A549 (cell line): ENCODE measurements around the gene FZD10. TPM values are rescaled to one million over a fixed set of nuclear protein-coding genes. Genes with fewer than 3 reads are reported as not detected.

Experiments
- ATAC-seq, 2 experiments: fragments of 200-7000 bp in 1 of 2; fragments of >200 bp in 1 of 2; cut with Nextera tagmentation in 1 of 2; cut with Tn5 transposase in 1 of 2; 3 replicates each; pipeline versions ENCODE4 v1.8.0 to v1.9.1; 2018 to 2020; ENCODE audit warnings: mild to moderate bottlenecking in 1 of 2, moderate library complexity in 1 of 2
- CTCF ChIA-PET: fragments of 300-600 bp; sonication (Branson Sonifier 250); formaldehyde crosslinking; extraction: SDS; loops from one replicate; lab custom pipeline; 2021; ENCODE audit warnings: antibody characterized with exemption, inconsistent platforms; lab: Yijun Ruan, JAX
- POLR2A ChIA-PET: fragments of 350-600 bp; formaldehyde crosslinking; extraction: SDS; loops from one replicate; lab custom pipeline; 2021; ENCODE audit warnings: antibody characterized with exemption, inconsistent platforms; lab: Yijun Ruan, JAX
- DNase-seq, 2 experiments: peaks; one replicate each; pipeline versions ENCODE4 v3.0.0 to v3.0.0-alpha.2; 2011 to 2016; ENCODE audit warnings: low read depth in 1 of 2, low spot score in 1 of 2
- FAIRE-seq: peaks from 2 replicates; lab custom pipeline; 2011; peaks lifted over from hg19 to GRCh38; lab: Jason Lieb, UNC
- H3K27ac ChIP-seq, 2 experiments: fragments of >200 bp; sonication (Bioruptor Twin); formaldehyde crosslinking; 3 replicates each; pipeline ENCODE4 v1.5.1; 2016 to 2017
- H3K4me1 ChIP-seq: fragments of >200 bp; sonication (Bioruptor Twin); formaldehyde crosslinking; 3 replicates; pipeline ENCODE4 v1.6.1; 2016
- H3K4me2 ChIP-seq: fragments of >200 bp; sonication (Bioruptor Twin); formaldehyde crosslinking; 3 replicates; pipeline ENCODE4 v1.6.1; 2016
- H3K4me3 ChIP-seq: fragments of >200 bp; sonication (Bioruptor Twin); formaldehyde crosslinking; 3 replicates; pipeline ENCODE4 v1.5.1; 2016
- H3K9me3 ChIP-seq: fragments of >200 bp; sonication (Bioruptor Twin); formaldehyde crosslinking; 3 replicates; pipeline ENCODE4 v1.6.1; 2016
- CBX8 ChIP-seq: fragments of 200-600 bp; sonication (generic); IDR thresholded peaks from 2 replicates; pipeline ENCODE4 v1.6.1; 2016
- CEBPB ChIP-seq, 2 experiments: fragments of >200 bp in 1 of 2; sonication (Bioruptor Twin) in 1 of 2; formaldehyde crosslinking in 1 of 2; IDR thresholded peaks; 2 replicates each; pipeline ENCODE4 v1.6.1; 2012 to 2016
- CHD4 ChIP-seq: fragments of 200-600 bp; sonication (generic); IDR thresholded peaks from 2 replicates; pipeline ENCODE4 v1.6.1; 2016; ENCODE audit warnings: antibody characterized with exemption, mild to moderate bottlenecking, borderline replicate concordance
- EHMT2 ChIP-seq: fragments of 200-600 bp; sonication (generic); IDR thresholded peaks from 2 replicates; pipeline ENCODE4 v1.6.1; 2016; ENCODE audit warnings: antibody characterized with exemption, low read depth, mild to moderate bottlenecking, moderate library complexity
- EP300 ChIP-seq, 2 experiments: fragments of >200 bp; sonication (Bioruptor Twin); formaldehyde crosslinking; IDR thresholded peaks; 2 replicates in 1 of 2; 3 replicates in 1 of 2; pipeline ENCODE4 v1.6.1; 2016 to 2017
- FOSL2 ChIP-seq, 2 experiments: fragments of 450-650 bp in 1 of 2; fragments of >200 bp in 1 of 2; sonication (Bioruptor Twin) in 1 of 2; formaldehyde crosslinking; IDR thresholded peaks; 2 replicates each; pipeline versions ENCODE4 v1.5.0 to v1.6.1; 2016 to 2020; ENCODE audit warnings: mild to moderate bottlenecking in 1 of 2, moderate library complexity in 1 of 2
- FOXS1 ChIP-seq: fragments of 250-450 bp; sonication (Bioruptor Pico); IDR thresholded peaks from 2 replicates; pipeline ENCODE4 v1.5.0; 2020; ENCODE audit warnings: mild to moderate bottlenecking, moderate library complexity
- HDAC2 ChIP-seq: fragments of 200-600 bp; sonication (generic); IDR thresholded peaks from 2 replicates; pipeline ENCODE4 v1.6.1; 2016
- HEYL ChIP-seq: fragments of 250-450 bp; sonication (Bioruptor Pico); IDR thresholded peaks from 2 replicates; pipeline ENCODE4 v1.8.0; 2021; ENCODE audit warnings: mild to moderate bottlenecking, moderate library complexity
- HOXB13 ChIP-seq: fragments of 250-450 bp; sonication (Bioruptor Pico); IDR thresholded peaks from 2 replicates; pipeline ENCODE4 v1.5.0; 2020; ENCODE audit warnings: low read depth, mild to moderate bottlenecking, moderate library complexity
- JUN ChIP-seq, 2 experiments: fragments of >200 bp; sonication (Bioruptor Twin); formaldehyde crosslinking; IDR thresholded peaks; 2 replicates in 1 of 2; 3 replicates in 1 of 2; pipeline ENCODE4 v1.6.1; 2016 to 2017
- JUNB ChIP-seq: fragments of >200 bp; sonication (Bioruptor Twin); formaldehyde crosslinking; IDR thresholded peaks from 2 replicates; pipeline ENCODE4 v1.6.1; 2016
- KDM1A ChIP-seq: fragments of 200-600 bp; sonication (generic); IDR thresholded peaks from 2 replicates; pipeline ENCODE4 v1.6.1; 2016; ENCODE audit warnings: low read depth, mild to moderate bottlenecking
- KDM5A ChIP-seq: fragments of 200-600 bp; sonication (generic); IDR thresholded peaks from 2 replicates; pipeline ENCODE4 v1.6.1; 2016; ENCODE audit warnings: antibody characterized with exemption, mild to moderate bottlenecking
- NFE2L2 ChIP-seq: fragments of 150-350 bp; conservative IDR thresholded peaks from 2 replicates; pipeline ENCODE4 v1.6.1; 2014; ENCODE audit warnings: low read length
- NPAS2 ChIP-seq: fragments of 250-450 bp; sonication (Bioruptor Pico); IDR thresholded peaks from 2 replicates; pipeline ENCODE4 v1.8.0; 2022; ENCODE audit warnings: mild to moderate bottlenecking, moderate library complexity, borderline replicate concordance
- RCOR1 ChIP-seq: fragments of 150-350 bp; IDR thresholded peaks from 2 replicates; pipeline ENCODE4 v1.6.1; 2014; ENCODE audit warnings: antibody characterized with exemption, low read length, low read depth
- RNF2 ChIP-seq: fragments of 200-600 bp; sonication (generic); IDR thresholded peaks from 2 replicates; pipeline ENCODE4 v1.6.1; 2016; ENCODE audit warnings: low read depth, mild to moderate bottlenecking, antibody characterized with exemption, moderate library complexity, borderline replicate concordance
- SREBF2 ChIP-seq: fragments of 450-650 bp; IDR thresholded peaks from 2 replicates; pipeline ENCODE4 v1.6.1; 2014; ENCODE audit warnings: mild to moderate bottlenecking, moderate library complexity
- ZFP36 ChIP-seq: fragments of 450-650 bp; IDR thresholded peaks from 2 replicates; pipeline ENCODE4 v1.6.1; 2014; ENCODE audit warnings: borderline replicate concordance; ENCODE audit not compliant: partially characterized antibody
- ZNF302 ChIP-seq: fragments of 250-450 bp; sonication (Bioruptor Pico); IDR thresholded peaks from 2 replicates; pipeline ENCODE4 v1.9.0; 2021; ENCODE audit warnings: inconsistent platforms, mild to moderate bottlenecking, moderate library complexity
- WGBS: methylation state at CpG from one replicate; pipeline ENCODE4 v1.1.6; 2017; ENCODE audit errors: missing lambda C conversion rate; 5-methylcytosine and 5-hydroxymethylcytosine counted together
- polyA plus RNA-seq, 4 experiments: library from polyadenylated mRNA; depleted of rRNA in 3 of 4; stranded (reverse); fragments of >200 nt; fragmentation: RNase III in 1 of 4; extraction: RNeasy Plus Mini Kit Qiagen cat#74134 plus additional on column Dnase treatment in 1 of 4; gene quantifications; 2 replicates in 3 of 4; 3 replicates in 1 of 4; pipeline ENCODE4 v1.2.3, GENCODE V29; 2011 to 2017
- TF ChIP-seq, protein P1 (sequence below): fragments of 150-350 bp; IDR thresholded peaks from 2 replicates; pipeline ENCODE4 v1.6.1; 2014; ENCODE audit warnings: low read depth, mild to moderate bottlenecking, low read length
- TF ChIP-seq, protein P2 (sequence below): fragments of >200 bp; sonication (Bioruptor Twin); formaldehyde crosslinking; IDR thresholded peaks from 3 replicates; pipeline ENCODE4 v1.6.1; 2016
- TF ChIP-seq, protein P3 (sequence below): fragments of 450-650 bp; IDR thresholded peaks from 2 replicates; pipeline ENCODE4 v1.6.1; 2014; ENCODE audit warnings: antibody characterized with exemption
- TF ChIP-seq, protein P4 (sequence below): IDR thresholded peaks from 2 replicates; pipeline ENCODE4 v1.6.1; 2012
- TF ChIP-seq, protein P5 (sequence below): fragments of >200 bp; sonication (Bioruptor Twin); formaldehyde crosslinking; IDR thresholded peaks from 3 replicates; pipeline ENCODE4 v1.5.1; 2016

The FZD10 gene
- polyA plus RNA-seq, 2 of the 4 experiments (the other 2 are of a cell fraction) = not detected

DNA sequence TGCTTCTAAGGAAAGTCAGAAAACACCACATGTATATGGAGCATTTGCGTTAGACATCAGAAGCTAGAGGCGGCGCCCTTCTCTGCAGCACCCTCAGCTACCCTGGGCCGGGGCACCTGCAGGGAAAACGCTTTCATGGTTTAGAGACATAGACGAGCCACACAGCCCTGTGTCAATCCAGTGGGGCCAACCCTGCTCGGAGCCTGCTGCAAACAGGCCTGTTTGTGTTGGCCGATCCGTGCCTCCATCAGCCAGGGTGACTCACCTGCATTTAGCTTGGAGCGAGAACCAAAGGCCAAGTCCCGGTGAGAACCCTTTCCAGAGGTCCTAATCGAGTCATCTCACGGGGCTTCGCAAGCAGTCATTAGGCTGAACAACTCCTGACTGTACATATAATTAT lies 19.5 kb upstream of the FZD10 start:
- H3K4me1 ChIP-seq = no peaks in the 10 kb centered on the region
- no peak overlapping the region for H3K4me2 ChIP-seq
- no peak for FAIRE-seq
- no peak for DNase-seq
- ChIA-PET POLR2A (no interaction called here), CTCF (no interaction called here)
- H3K4me3 ChIP-seq = no peak overlapping the region
- no peak for ATAC-seq
- no peak overlapping the region for H3K27ac ChIP-seq
- 51% methylated on average over 14 of the region's 14 CpGs for WGBS
- TF ChIP-seq, protein P1, sequence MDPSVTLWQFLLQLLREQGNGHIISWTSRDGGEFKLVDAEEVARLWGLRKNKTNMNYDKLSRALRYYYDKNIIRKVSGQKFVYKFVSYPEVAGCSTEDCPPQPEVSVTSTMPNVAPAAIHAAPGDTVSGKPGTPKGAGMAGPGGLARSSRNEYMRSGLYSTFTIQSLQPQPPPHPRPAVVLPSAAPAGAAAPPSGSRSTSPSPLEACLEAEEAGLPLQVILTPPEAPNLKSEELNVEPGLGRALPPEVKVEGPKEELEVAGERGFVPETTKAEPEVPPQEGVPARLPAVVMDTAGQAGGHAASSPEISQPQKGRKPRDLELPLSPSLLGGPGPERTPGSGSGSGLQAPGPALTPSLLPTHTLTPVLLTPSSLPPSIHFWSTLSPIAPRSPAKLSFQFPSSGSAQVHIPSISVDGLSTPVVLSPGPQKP = no peak
- no peak for TF ChIP-seq RNF2
- TF ChIP-seq RCOR1 = no peak
- TF ChIP-seq CEBPB (IDR thresholded peaks at IDR 0.05) = no peak
- TF ChIP-seq HOXB13 (CRISPR knock-in tag) = no peak
- H3K9me3 ChIP-seq = no peaks in the 10 kb centered on the region

DNA sequence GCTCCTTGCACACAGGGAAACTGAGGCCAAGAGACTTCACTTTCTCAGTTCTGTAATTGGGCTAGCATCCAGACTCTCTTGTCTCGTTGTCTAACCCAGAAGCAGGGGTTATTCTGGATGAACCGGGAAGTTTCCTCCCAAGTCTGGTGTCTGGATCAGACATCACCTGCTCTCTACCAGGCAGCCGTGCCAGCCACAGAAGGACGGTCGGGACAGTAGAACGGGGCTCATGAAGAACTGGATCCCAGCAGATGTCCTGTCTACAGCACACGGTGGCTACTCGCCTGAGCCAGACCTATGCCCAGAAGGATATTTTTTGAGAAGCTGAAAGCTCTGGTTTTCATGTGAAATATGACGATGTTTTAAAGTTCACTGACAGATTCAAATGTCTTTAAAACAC lies 19.1 kb upstream of the FZD10 start:
- no peak for DNase-seq
- H3K27ac ChIP-seq = no peak overlapping the region
- 44% methylated on average over 9 of the region's 9 CpGs for WGBS
- no peaks in the 10 kb centered on the region for H3K9me3 ChIP-seq
- CTCF ChIA-PET = no interaction called here
- no peak for TF ChIP-seq RCOR1
- TF ChIP-seq KDM1A = no peak
- TF ChIP-seq CBX8 = no peak
- TF ChIP-seq, protein P2, sequence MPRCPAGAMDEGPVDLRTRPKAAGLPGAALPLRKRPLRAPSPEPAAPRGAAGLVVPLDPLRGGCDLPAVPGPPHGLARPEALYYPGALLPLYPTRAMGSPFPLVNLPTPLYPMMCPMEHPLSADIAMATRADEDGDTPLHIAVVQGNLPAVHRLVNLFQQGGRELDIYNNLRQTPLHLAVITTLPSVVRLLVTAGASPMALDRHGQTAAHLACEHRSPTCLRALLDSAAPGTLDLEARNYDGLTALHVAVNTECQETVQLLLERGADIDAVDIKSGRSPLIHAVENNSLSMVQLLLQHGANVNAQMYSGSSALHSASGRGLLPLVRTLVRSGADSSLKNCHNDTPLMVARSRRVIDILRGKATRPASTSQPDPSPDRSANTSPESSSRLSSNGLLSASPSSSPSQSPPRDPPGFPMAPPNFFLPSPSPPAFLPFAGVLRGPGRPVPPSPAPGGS = no peak
- TF ChIP-seq NFE2L2 = no peak
- no peak for TF ChIP-seq EP300 (IDR thresholded peaks at IDR 0.05)
- no peak for TF ChIP-seq EHMT2
- ATAC-seq = no peak
- H3K4me2 ChIP-seq = no peak overlapping the region
- FAIRE-seq = no peak
- no peak overlapping the region for H3K4me3 ChIP-seq
- POLR2A ChIA-PET = no interaction called here
- no peaks in the 10 kb centered on the region for H3K4me1 ChIP-seq

DNA sequence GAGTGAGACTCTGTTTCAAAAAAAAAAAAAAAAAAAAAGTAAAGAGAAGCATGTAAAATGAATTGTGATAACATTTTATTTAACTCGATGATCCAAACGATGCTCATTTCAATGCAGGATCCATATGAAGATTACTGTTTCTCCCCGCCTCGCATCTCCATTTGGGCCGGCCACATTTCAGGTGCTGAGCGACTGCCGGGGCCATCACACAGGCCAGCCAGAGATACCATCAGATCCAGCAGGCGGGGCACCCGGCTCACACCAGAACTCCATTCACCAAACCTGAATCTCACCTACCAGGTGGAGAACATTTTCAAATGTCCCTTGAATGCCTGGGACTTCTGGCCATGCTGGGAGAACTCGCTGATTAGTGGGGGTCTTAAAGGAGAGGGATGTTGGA lies 18.0 kb upstream of the FZD10 start:
- POLR2A ChIA-PET = no interaction called here
- FAIRE-seq (no peak), ATAC-seq (no peak), DNase-seq (no peak)
- no peak overlapping the region for H3K27ac ChIP-seq
- no peak for TF ChIP-seq FOSL2 (IDR thresholded peaks at IDR 0.05)
- TF ChIP-seq FOSL2 (CRISPR knock-in tag; IDR thresholded peaks at IDR 0.05) = no peak
- TF ChIP-seq, protein P3, sequence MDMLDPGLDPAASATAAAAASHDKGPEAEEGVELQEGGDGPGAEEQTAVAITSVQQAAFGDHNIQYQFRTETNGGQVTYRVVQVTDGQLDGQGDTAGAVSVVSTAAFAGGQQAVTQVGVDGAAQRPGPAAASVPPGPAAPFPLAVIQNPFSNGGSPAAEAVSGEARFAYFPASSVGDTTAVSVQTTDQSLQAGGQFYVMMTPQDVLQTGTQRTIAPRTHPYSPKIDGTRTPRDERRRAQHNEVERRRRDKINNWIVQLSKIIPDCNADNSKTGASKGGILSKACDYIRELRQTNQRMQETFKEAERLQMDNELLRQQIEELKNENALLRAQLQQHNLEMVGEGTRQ = no peak
- no peak for TF ChIP-seq RCOR1
- no peak for TF ChIP-seq NPAS2 (CRISPR knock-in tag)
- TF ChIP-seq, protein P4, sequence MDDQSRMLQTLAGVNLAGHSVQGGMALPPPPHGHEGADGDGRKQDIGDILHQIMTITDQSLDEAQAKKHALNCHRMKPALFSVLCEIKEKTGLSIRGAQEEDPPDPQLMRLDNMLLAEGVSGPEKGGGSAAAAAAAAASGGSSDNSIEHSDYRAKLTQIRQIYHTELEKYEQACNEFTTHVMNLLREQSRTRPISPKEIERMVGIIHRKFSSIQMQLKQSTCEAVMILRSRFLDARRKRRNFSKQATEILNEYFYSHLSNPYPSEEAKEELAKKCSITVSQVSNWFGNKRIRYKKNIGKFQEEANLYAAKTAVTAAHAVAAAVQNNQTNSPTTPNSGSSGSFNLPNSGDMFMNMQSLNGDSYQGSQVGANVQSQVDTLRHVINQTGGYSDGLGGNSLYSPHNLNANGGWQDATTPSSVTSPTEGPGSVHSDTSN = no peak
- TF ChIP-seq HDAC2 = no peak
- TF ChIP-seq HOXB13 (CRISPR knock-in tag) = no peak
- TF ChIP-seq, protein P5, sequence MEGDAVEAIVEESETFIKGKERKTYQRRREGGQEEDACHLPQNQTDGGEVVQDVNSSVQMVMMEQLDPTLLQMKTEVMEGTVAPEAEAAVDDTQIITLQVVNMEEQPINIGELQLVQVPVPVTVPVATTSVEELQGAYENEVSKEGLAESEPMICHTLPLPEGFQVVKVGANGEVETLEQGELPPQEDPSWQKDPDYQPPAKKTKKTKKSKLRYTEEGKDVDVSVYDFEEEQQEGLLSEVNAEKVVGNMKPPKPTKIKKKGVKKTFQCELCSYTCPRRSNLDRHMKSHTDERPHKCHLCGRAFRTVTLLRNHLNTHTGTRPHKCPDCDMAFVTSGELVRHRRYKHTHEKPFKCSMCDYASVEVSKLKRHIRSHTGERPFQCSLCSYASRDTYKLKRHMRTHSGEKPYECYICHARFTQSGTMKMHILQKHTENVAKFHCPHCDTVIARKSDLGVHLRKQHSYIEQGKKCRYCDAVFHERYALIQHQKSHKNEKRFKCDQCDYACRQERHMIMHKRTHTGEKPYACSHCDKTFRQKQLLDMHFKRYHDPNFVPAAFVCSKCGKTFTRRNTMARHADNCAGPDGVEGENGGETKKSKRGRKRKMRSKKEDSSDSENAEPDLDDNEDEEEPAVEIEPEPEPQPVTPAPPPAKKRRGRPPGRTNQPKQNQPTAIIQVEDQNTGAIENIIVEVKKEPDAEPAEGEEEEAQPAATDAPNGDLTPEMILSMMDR = no peak
- no peak for TF ChIP-seq FOXS1 (CRISPR knock-in tag)
- TF ChIP-seq NFE2L2 = no peak
- TF ChIP-seq SREBF2 = no peak
- no peak for TF ChIP-seq EHMT2
- TF ChIP-seq RNF2 = no peak
- no peak for TF ChIP-seq ZFP36
- no peak for TF ChIP-seq JUN (IDR thresholded peaks at IDR 0.05)
- TF ChIP-seq CHD4 = no peak
- TF ChIP-seq ZNF302 (CRISPR knock-in tag) = no peak
- TF ChIP-seq KDM5A = no peak
- TF ChIP-seq HEYL (CRISPR knock-in tag) = no peak
- TF ChIP-seq JUNB = no peak
- no peak overlapping the region for H3K4me3 ChIP-seq
- no peak overlapping the region for H3K4me2 ChIP-seq
- CTCF ChIA-PET = no interaction called here
- no peaks in the 10 kb centered on the region for H3K9me3 ChIP-seq
- WGBS = 64% methylated on average over 10 of the region's 10 CpGs
- H3K4me1 ChIP-seq = no peaks in the 10 kb centered on the region
